GM12878 (cell line): ENCODE results near the gene VEGFA.

Source experiments
- ATF3 ChIP-seq: IDR thresholded peaks from 2 replicates; pipeline ENCODE4 v1.6.1; 2011; ENCODE audit warnings: low read depth, mild to moderate bottlenecking, low read length, moderate library complexity, borderline replicate concordance; ENCODE audit errors: extremely low read depth
- CTCF ChIP-seq, 3 experiments: IDR thresholded peaks in 2 of 3; conservative IDR thresholded peaks in 1 of 3; 2 replicates each; pipeline ENCODE4 v1.5.1; 2011; ENCODE audit warnings: low read depth in 3 of 3, low read length in 3 of 3, mild to moderate bottlenecking in 3 of 3, control low read depth in 2 of 3, moderate library complexity in 2 of 3, inconsistent platforms in 1 of 3, mixed read lengths in 1 of 3; ENCODE audit not compliant: control insufficient read depth in 2 of 3, insufficient read depth in 1 of 3; ENCODE audit errors: extremely low read depth in 1 of 3
- EZH2 ChIP-seq: IDR thresholded peaks from 2 replicates; pipeline ENCODE4 v1.6.1; 2012; ENCODE audit warnings: low read depth, mild to moderate bottlenecking, control low read depth, inconsistent platforms, low read length, borderline replicate concordance; ENCODE audit not compliant: control insufficient read depth
- GABPA ChIP-seq: IDR thresholded peaks from 2 replicates; pipeline ENCODE4 v1.6.1; 2014; ENCODE audit warnings: antibody characterized with exemption, low read depth, mild to moderate bottlenecking, inconsistent platforms
- IRF3 ChIP-seq: fragments of 450-650 bp; IDR thresholded peaks from 2 replicates; pipeline ENCODE4 v1.6.1; 2014; ENCODE audit warnings: mild to moderate bottlenecking
- MEF2A ChIP-seq: IDR thresholded peaks from 2 replicates; pipeline ENCODE4 v1.6.1; 2011; ENCODE audit warnings: low read depth, mild to moderate bottlenecking, low read length, moderate library complexity; ENCODE audit not compliant: insufficient read depth
- MYB ChIP-seq: fragments of 150-350 bp; IDR thresholded peaks from 2 replicates; pipeline ENCODE4 v1.6.1; 2014; ENCODE audit warnings: mild to moderate bottlenecking, low read depth, low read length, borderline replicate concordance
- POLR2AphosphoS5 ChIP-seq: IDR thresholded peaks from 2 replicates; pipeline ENCODE4 v1.6.1; 2011; ENCODE audit warnings: mild to moderate bottlenecking, low read length, inconsistent platforms
- RCOR1 ChIP-seq: conservative IDR thresholded peaks from 2 replicates; pipeline ENCODE4 v1.6.1; 2012; ENCODE audit warnings: low read depth, low read length, improper control_type of control experiment
- RELA ChIP-seq: fragments of 450-650 bp; IDR thresholded peaks from 2 replicates; pipeline ENCODE4 v1.8.0; 2014; ENCODE audit warnings: borderline replicate concordance; ENCODE audit not compliant: partially characterized antibody
- TARDBP ChIP-seq: IDR thresholded peaks from 2 replicates; pipeline ENCODE4 v1.6.1; 2016; ENCODE audit warnings: borderline replicate concordance
- ZNF592 ChIP-seq: fragments of 450-650 bp; IDR thresholded peaks from 2 replicates; pipeline ENCODE4 v1.6.1; 2017; ENCODE audit warnings: mild to moderate bottlenecking, moderate library complexity

DNA sequence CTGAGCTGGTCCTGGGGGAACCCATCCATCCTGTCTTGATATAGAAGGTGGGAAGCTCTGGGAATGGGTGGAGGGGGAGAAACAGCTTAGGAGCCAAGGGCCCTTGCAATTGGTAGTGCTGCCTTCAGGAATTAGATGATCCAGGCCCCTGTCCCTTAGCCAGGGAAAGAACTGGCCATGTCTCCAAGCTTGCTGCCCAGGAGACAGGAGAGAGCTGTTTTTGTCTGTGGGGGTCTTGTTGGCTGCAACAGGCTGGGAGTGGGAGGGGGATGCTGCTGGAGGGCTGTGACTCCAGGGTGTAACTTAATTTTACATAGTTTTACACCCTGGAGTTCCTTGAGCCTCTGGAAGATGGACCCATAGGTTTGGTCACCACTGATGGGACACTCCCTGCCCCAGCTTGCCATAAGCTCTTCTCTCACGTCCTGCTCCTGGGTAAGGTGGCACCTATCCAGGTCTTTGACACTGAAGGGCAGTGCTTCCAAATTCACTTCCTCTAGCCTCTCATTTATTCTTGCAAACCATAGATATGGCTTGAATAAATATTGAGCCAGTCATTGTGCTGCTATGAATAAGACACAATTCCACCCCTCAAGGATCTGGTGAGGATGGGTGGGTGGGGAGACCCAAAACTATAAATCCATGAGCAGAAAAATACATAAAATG is 16.8 kb downstream of the VEGFA start:
- TF ChIP-seq CTCF (IDR thresholded peaks at IDR 0.05 in 2 of 3, conservative IDR thresholded peaks at IDR 0.05 in 1 of 3; ENCODE audit: control insufficient read depth in 2 of 3, extremely low read depth in 1 of 3, insufficient read depth in 1 of 3, low read depth in 3 of 3, low read length in 3 of 3) (no peak), IRF3 (no peak), GABPA (no peak), RCOR1 (no peak), ATF3 (no peak), ZNF592 (no peak), MYB (no peak), RELA (no peak), EZH2 (no peak), POLR2AphosphoS5 (no peak), TARDBP (no peak), MEF2A (no peak)
